Renal cortex interstitium (tissue), 11 donors: Measurements from ENCODE around the gene KDM3A. TPM values are rescaled to one million over a fixed set of nuclear protein-coding genes. Genes with fewer than 3 reads are reported as not detected.
A peak's percentile ranks its signal among the peaks of the same experiment; 100 is the strongest.

ENCODE experiments used
- DNase-seq, 11 donors: peaks; one replicate each; pipeline ENCODE4 v3.0.0-alpha.2; 2013; ENCODE audit warnings: low read depth in 9 of 11, low spot score in 4 of 11; ENCODE audit errors: extremely low read depth in 1 of 11
- polyA plus RNA-seq, 3 donors: library from polyadenylated mRNA; unstranded; fragments of 120-200 nt; gene quantifications; one replicate each; pipeline ENCODE4 v1.2.1, GENCODE V29; 2013; ENCODE audit not compliant: insufficient read length in 3 of 3

The KDM3A gene
- polyA plus RNA-seq, 3 donors, result 57.7 to 81.9 (median 64.8) TPM

- DNase-seq, result no peak
Measured at GRCh38 chr2:86420913-86421312, 20.3 kb upstream of the KDM3A start.

GRCh38 chr2:86426271-86426670 lies 14.9 kb upstream of the KDM3A start:
- DNase-seq, result no peak

GRCh38 chr2:86429335-86429734 lies 11.8 kb upstream of the KDM3A start:
- no peak for DNase-seq

- DNase-seq, result no peak
Measured at GRCh38 chr2:86430368-86430767, 10.8 kb upstream of the KDM3A start.

- no peak for DNase-seq
Measured at GRCh38 chr2:86433137-86433536, 8.0 kb upstream of the KDM3A start.

- no peak for DNase-seq
Measured at GRCh38 chr2:86434290-86434689, 6.9 kb upstream of the KDM3A start.

GRCh38 chr2:86435531-86435930 lies 5.6 kb upstream of the KDM3A start:
- DNase-seq, result no peak

GRCh38 chr2:86436328-86436727 lies 4.8 kb upstream of the KDM3A start:
- no peak for DNase-seq

GRCh38 chr2:86439879-86440630 lies 1.1 kb upstream of the KDM3A start:
- peak in 1 of 11 donors; percentile 11 for DNase-seq

- peak in 3 of 11 donors; percentile 5 to 37 (median 22) for DNase-seq
Measured at GRCh38 chr2:86441392-86441881, 266 bp downstream of the KDM3A start.

GRCh38 chr2:86441882-86442641 lies 891 bp downstream of the KDM3A start:
- DNase-seq, result peak in 10 of 11 donors; percentile 30 to 47 (median 44)

- DNase-seq, result peak; percentile 54 to 86 (median 73)
Measured at GRCh38 chr2:86442642-86443005, 1.5 kb downstream of the KDM3A start.

- DNase-seq, result no peak
Measured at GRCh38 chr2:86443631-86444350, 2.6 kb downstream of the KDM3A start.

- DNase-seq, result no peak
Measured at GRCh38 chr2:86445436-86445835, 4.3 kb downstream of the KDM3A start.

GRCh38 chr2:86446060-86446459 lies 4.9 kb downstream of the KDM3A start:
- DNase-seq, result no peak

GRCh38 chr2:86453836-86454235 lies 12.7 kb downstream of the KDM3A start:
- DNase-seq, result peak in 2 of 11 donors; percentile 8 to 15

GRCh38 chr2:86454238-86454637 lies 13.1 kb downstream of the KDM3A start:
- no peak for DNase-seq

GRCh38 chr2:86455181-86455580 lies 14.0 kb downstream of the KDM3A start:
- DNase-seq, result no peak

GRCh38 chr2:86461042-86461743 lies 20.0 kb downstream of the KDM3A start:
- DNase-seq, result no peak
